GM19099 (cell line): ENCODE data around the gene SCYL2.

Source experiments
- POLR2A ChIP-seq: IDR thresholded peaks from 3 replicates; pipeline ENCODE4 v1.6.1; 2011; ENCODE audit warnings: low read depth; ENCODE audit not compliant: insufficient read length; ENCODE audit errors: extremely low read depth

SCYL2 gene

GRCh38 chr12:100359248-100359647 lies 92.3 kb downstream of the SCYL2 start:
- no peak for TF ChIP-seq POLR2A

- no peak for TF ChIP-seq POLR2A
Measured at GRCh38 chr12:100359822-100360221, 92.8 kb downstream of the SCYL2 start.

GRCh38 chr12:100360450-100360849 lies 93.5 kb downstream of the SCYL2 start:
- no peak for TF ChIP-seq POLR2A

- TF ChIP-seq POLR2A, result no peak
Measured at GRCh38 chr12:100364324-100364723, 97.3 kb downstream of the SCYL2 start.

- no peak for TF ChIP-seq POLR2A
Measured at GRCh38 chr12:100365411-100365810, 98.4 kb downstream of the SCYL2 start.

- TF ChIP-seq POLR2A, result no peak
Measured at GRCh38 chr12:100368066-100368465, 101.1 kb downstream of the SCYL2 start.

- no peak for TF ChIP-seq POLR2A
Measured at GRCh38 chr12:100371146-100371545, 104.2 kb downstream of the SCYL2 start.

GRCh38 chr12:100372853-100373640 lies 106.1 kb downstream of the SCYL2 start:
- no peak for TF ChIP-seq POLR2A

- no peak for TF ChIP-seq POLR2A
Measured at GRCh38 chr12:100375038-100375735, 108.2 kb downstream of the SCYL2 start.

GRCh38 chr12:100376161-100376560 lies 109.2 kb downstream of the SCYL2 start:
- TF ChIP-seq POLR2A, result no peak

- no peak for TF ChIP-seq POLR2A
Measured at GRCh38 chr12:100381379-100381778, 114.4 kb downstream of the SCYL2 start.

GRCh38 chr12:100382338-100382737 lies 115.4 kb downstream of the SCYL2 start:
- no peak for TF ChIP-seq POLR2A

- no peak for TF ChIP-seq POLR2A
Measured at GRCh38 chr12:100383586-100384558, 116.9 kb downstream of the SCYL2 start.

- TF ChIP-seq POLR2A, result no peak
Measured at GRCh38 chr12:100384559-100384935, 117.6 kb downstream of the SCYL2 start.

GRCh38 chr12:100388382-100388781 lies 121.4 kb downstream of the SCYL2 start:
- no peak for TF ChIP-seq POLR2A
